DOHH2 (cell line): ENCODE data around the gene MTG1.
"Not testable (repeated sequence)": the region's sequence is repeated elsewhere in the genome, so short reads cannot be mapped to it uniquely, and the experiment has no call there.

ENCODE experiments used
- H3F3A ChIP-seq: fragments of 200-600 bp; sonication (generic), shearing (Covaris generic); 2 replicates; pipeline ENCODE4 v1.6.0; 2016; ENCODE audit warnings: antibody characterized with exemption, mild to moderate bottlenecking; ENCODE audit not compliant: control insufficient read depth, insufficient read depth
- H3K27ac ChIP-seq: fragments of 200-600 bp; sonication (generic); 2 replicates; pipeline ENCODE4 v1.5.1; 2014; ENCODE audit warnings: low read depth, mild to moderate bottlenecking, low read length, moderate library complexity
- H3K27me3 ChIP-seq: fragments of 200-600 bp; sonication (generic); 2 replicates; pipeline ENCODE4 v1.6.1; 2014; ENCODE audit warnings: mild to moderate bottlenecking, low read length, mixed read lengths; ENCODE audit not compliant: control insufficient read depth
- H3K36me3 ChIP-seq: fragments of 200-600 bp; sonication (generic); 2 replicates; pipeline ENCODE4 v1.6.1; 2014; ENCODE audit warnings: mild to moderate bottlenecking, low read length, moderate library complexity, mixed read lengths; ENCODE audit not compliant: control insufficient read depth
- H3K4me1 ChIP-seq: fragments of 200-600 bp; sonication (generic); 2 replicates; pipeline ENCODE4 v1.6.1; 2014; ENCODE audit warnings: mild to moderate bottlenecking, low read length, mixed read lengths; ENCODE audit not compliant: control insufficient read depth
- H3K4me2 ChIP-seq: fragments of 200-600 bp; sonication (generic); 2 replicates; pipeline ENCODE4 v1.6.0; 2014; ENCODE audit warnings: mild to moderate bottlenecking, low read length, moderate library complexity
- H3K4me3 ChIP-seq: fragments of 200-600 bp; sonication (generic); 2 replicates; pipeline ENCODE4 v1.5.1; 2014; ENCODE audit warnings: mild to moderate bottlenecking, low read length, mixed read lengths
- H3K79me2 ChIP-seq: fragments of 200-600 bp; sonication (generic); 2 replicates; pipeline ENCODE4 v1.6.1; 2014; ENCODE audit warnings: mild to moderate bottlenecking, low read length, mixed read lengths; ENCODE audit not compliant: control insufficient read depth
- H3K9me2 ChIP-seq: fragments of 200-600 bp; sonication (generic); replicated peaks from 2 replicates; pipeline ENCODE4 v1.6.1; 2014; ENCODE audit warnings: mild to moderate bottlenecking, low read length, mixed read lengths; ENCODE audit not compliant: control insufficient read depth
- H3K9me3 ChIP-seq: fragments of 200-600 bp; sonication (generic); 2 replicates; pipeline ENCODE4 v1.6.1; 2014; ENCODE audit warnings: antibody characterized with exemption, low read length, mixed read lengths; ENCODE audit not compliant: control insufficient read depth, insufficient read depth
- H4K20me1 ChIP-seq: fragments of 200-600 bp; sonication (generic); 2 replicates; pipeline ENCODE4 v1.6.0; 2014; ENCODE audit warnings: low read depth, mild to moderate bottlenecking, antibody characterized with exemption, low read length, moderate library complexity; ENCODE audit not compliant: control insufficient read depth, insufficient read depth
- CTCF ChIP-seq: fragments of 200-600 bp; sonication (generic); IDR thresholded peaks from one replicate; pipeline ENCODE4 v1.5.1; 2014; ENCODE audit warnings: antibody characterized with exemption, mild to moderate bottlenecking, low read depth, low read length; ENCODE audit not compliant: poor library complexity, severe bottlenecking
- EZH2phosphoT487 ChIP-seq: fragments of 200-600 bp; sonication (generic); IDR thresholded peaks from 2 replicates; pipeline ENCODE4 v1.6.1; 2017; ENCODE audit warnings: borderline replicate concordance, mild to moderate bottlenecking, antibody characterized with exemption, low read length, moderate library complexity, mixed read lengths

The MTG1 gene

GRCh38 chr10:133432789-133433188, 38.8 kb downstream of the MTG1 start:
- not testable (repeated sequence) for H4K20me1 ChIP-seq, H3K36me3 ChIP-seq, H3K4me1 ChIP-seq, H3K4me3 ChIP-seq, H3K9me3 ChIP-seq, H3K79me2 ChIP-seq, H3K27ac ChIP-seq, H3K27me3 ChIP-seq, H3K9me2 ChIP-seq, H3F3A ChIP-seq, H3K4me2 ChIP-seq

- H3K36me3 ChIP-seq: no peaks in the 10 kb centered on the region
- no peaks in the 10 kb centered on the region for H3F3A ChIP-seq
- H3K27ac ChIP-seq: no peak overlapping the region
- H3K9me2 ChIP-seq: no peaks in the 10 kb centered on the region
- TF ChIP-seq EZH2phosphoT487 (no peak), CTCF (peak; percentile 76)
- H3K27me3 ChIP-seq: no peaks in the 10 kb centered on the region
- H4K20me1 ChIP-seq: no peaks in the 10 kb centered on the region
- peaks cover 3% of the 10 kb centered on the region; the same call in 1 of the 2 replicates for H3K9me3 ChIP-seq
- H3K4me1 ChIP-seq: no peaks in the 10 kb centered on the region
- H3K4me3 ChIP-seq: no peak overlapping the region
- no peak overlapping the region for H3K4me2 ChIP-seq
- H3K79me2 ChIP-seq: no peaks in the 10 kb centered on the region
Measured at GRCh38 chr10:133438711-133439273, 44.8 kb downstream of the MTG1 start.

- Histone ChIP-seq H3K4me3 (no peak overlapping the region), H3K4me1 (no peaks in the 10 kb centered on the region), H3K9me2 (no peaks in the 10 kb centered on the region), H3K27me3 (no peaks in the 10 kb centered on the region), H4K20me1 (no peaks in the 10 kb centered on the region), H3K36me3 (no peaks in the 10 kb centered on the region), H3K27ac (no peak overlapping the region), H3K9me3 (peaks cover 7% of the 10 kb centered on the region; the same call in 1 of the 2 replicates), H3F3A (no peaks in the 10 kb centered on the region), H3K79me2 (no peaks in the 10 kb centered on the region), H3K4me2 (no peak overlapping the region)
- TF ChIP-seq EZH2phosphoT487 (no peak), CTCF (no peak)
Measured at GRCh38 chr10:133439517-133440461, 45.8 kb downstream of the MTG1 start.

- Histone ChIP-seq H3F3A (no peaks in the 10 kb centered on the region), H3K4me2 (no peak overlapping the region), H3K4me1 (no peaks in the 10 kb centered on the region), H3K79me2 (no peaks in the 10 kb centered on the region), H3K4me3 (no peak overlapping the region), H3K27me3 (no peaks in the 10 kb centered on the region), H3K9me3 (peaks cover 15% of the 10 kb centered on the region; the same call in 1 of the 2 replicates), H3K36me3 (no peaks in the 10 kb centered on the region), H3K9me2 (no peaks in the 10 kb centered on the region), H4K20me1 (no peaks in the 10 kb centered on the region), H3K27ac (no peak overlapping the region)
- TF ChIP-seq EZH2phosphoT487 (no peak), CTCF (no peak)
Measured at GRCh38 chr10:133440633-133441285, 46.8 kb downstream of the MTG1 start.

- peaks cover 16% of the 10 kb centered on the region; the same call in 1 of the 2 replicates for H3K9me3 ChIP-seq
- not testable (repeated sequence) for H3F3A ChIP-seq, H3K4me3 ChIP-seq, H3K4me2 ChIP-seq, H3K27ac ChIP-seq, H3K79me2 ChIP-seq, H3K36me3 ChIP-seq, H4K20me1 ChIP-seq, H3K4me1 ChIP-seq, H3K9me2 ChIP-seq, H3K27me3 ChIP-seq
Measured at GRCh38 chr10:133441356-133441755, 47.4 kb downstream of the MTG1 start.
